Right renal cortex interstitium (tissue), 3 donors: ENCODE measurements around the gene MRPL17. TPM values are rescaled to one million over a fixed set of nuclear protein-coding genes. Genes with fewer than 3 reads are reported as not detected.
"Not testable (repeated sequence)": the region's sequence is repeated elsewhere in the genome, so short reads cannot be mapped to it uniquely, and the experiment has no call there.

Source experiments
- DNase-seq, 3 donors: peaks; one replicate each; pipeline ENCODE4 v3.0.0-alpha.2; 2013; ENCODE audit warnings: low read depth in 3 of 3, low spot score in 2 of 3
- polyA plus RNA-seq, 3 donors: library from polyadenylated mRNA; unstranded; fragments of 120-200 nt; gene quantifications; one replicate each; pipeline ENCODE4 v1.2.1, GENCODE V29; 2013; ENCODE audit not compliant: insufficient read length in 3 of 3

Gene MRPL17
- 10 to 100 TPM; 68.3 to 81.6 (median 68.3) TPM for polyA plus RNA-seq

DNA sequence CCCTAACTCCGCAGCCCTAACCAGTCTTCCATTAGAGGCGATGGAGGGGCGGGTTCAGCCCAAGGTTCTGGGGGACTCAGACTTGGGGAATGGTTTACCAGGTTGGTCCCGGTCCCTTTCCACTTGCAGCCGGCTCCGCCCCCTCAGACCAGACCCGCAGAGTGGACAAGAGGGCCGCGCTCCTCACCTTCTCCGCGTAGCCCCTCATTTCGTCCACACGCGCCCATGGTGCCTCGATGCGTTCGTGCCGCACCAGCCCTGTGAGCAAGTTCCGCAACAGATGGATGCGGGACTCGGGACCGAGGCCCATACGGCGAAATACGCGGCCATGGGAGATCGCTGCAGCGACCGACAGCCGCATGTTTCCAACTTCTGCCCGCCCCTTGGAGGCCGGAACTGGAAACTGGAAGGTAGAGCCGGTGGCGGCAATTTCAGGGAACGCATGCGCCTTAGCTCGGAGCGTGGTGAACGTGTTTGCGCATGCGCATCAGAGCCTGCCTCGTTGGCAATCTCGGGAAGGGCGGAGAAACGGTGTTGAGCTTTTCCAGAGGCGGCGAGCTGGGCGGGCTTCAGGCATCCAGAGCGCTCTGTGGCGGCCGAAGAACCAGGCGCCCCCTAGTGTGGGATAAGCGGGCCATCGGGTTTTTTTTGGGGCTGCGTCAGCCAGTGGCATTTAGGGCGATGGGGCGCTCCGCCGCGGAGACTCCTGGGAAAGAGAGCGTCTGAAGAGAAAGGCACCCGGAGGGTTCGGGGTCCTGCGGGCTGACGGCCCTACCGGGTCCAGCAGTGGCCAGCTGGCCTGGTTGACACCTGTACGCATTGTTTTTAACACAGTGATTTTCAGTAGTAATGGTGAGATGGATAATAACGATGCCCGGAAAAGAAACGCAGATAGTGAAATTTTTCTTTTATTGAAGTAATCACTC is at the start of gene MRPL17:
Gene MRPL17 (minus strand): TSS at position 405 of the 926 bp plus-strand sequence. CDS start 44 bp downstream, at position 361.
- DNase-seq, result peak; percentile 98 to 99 (median 99)

DNA sequence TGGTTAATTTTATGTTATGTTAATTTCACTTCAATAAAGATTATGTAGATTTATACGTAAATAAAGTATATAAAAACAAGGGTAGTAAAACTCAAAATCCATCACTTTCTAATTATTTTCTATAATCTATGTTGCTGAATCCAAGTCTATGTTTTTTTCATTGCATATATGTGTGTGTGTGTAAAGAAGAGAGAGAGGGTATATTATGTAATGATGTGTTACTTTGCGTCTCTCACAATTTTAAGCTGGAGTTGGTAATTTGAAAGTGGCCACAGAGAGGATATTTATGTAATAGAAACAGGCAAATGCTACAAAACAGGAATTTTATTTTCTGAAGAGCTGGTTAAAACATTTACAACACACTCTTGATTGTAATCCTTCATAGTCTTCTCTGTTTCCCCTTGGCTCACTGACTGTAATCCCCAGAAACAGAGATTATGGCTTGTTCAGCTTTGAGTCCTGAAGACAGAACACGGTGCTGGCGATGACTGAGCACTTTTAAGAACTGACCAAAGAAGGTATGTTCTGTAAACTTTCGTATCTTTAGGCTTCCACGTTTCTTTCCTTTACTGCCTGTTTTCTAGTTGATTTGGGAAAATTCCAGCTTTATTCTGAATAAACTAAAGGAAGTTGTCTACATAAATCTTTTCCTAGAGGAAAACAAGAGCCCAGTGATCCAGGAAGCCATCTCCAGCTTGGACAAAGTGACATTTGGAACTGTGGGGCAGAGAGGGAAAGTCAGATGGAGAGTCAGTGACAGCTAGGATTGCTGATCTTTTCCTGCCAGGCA is 45.0 kb upstream of the MRPL17 start:
- DNase-seq, result no peak

DNA sequence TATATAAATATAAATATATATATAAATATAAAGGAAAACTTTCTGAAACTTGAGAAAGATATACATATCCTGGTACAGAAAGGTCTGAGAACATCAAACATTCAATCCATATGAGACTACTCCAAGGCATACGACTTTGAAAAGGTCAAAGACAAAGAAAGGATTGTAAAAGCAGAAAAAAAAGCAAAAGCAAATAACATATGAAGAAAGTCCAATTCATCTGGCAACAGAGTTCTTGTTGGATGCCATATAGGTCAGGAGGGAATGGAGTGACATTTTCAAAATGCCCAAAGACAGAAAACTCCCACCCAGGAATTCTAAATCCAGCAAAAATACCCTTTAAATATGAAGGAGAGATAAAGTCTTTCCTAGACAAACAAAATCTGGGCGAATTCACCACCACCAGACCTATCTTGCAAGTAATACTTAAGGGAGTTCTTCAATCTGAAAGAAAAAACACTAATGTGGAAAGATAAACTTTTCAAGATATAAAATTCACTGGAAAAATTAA is 42.3 kb upstream of the MRPL17 start:
- no peak for DNase-seq

DNA sequence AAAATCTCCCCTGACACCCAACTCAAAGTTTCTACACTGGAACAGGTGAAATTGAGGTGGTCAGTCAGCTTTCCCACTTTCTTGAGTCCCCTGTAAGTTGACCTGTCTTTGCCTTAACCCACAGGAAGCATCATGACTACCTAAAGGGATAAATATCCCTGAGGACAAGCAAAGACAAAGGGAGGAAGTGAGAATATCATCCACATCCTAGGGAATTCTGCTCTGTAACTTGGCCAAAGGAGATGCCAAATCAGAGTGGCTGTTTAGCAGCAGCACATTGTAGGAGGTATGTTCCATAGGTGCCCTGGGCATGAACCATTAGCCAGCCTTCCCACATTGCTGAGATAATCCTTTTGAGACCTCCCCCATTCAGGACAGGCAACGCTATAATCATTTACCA is 40.9 kb upstream of the MRPL17 start:
- no peak for DNase-seq

DNA sequence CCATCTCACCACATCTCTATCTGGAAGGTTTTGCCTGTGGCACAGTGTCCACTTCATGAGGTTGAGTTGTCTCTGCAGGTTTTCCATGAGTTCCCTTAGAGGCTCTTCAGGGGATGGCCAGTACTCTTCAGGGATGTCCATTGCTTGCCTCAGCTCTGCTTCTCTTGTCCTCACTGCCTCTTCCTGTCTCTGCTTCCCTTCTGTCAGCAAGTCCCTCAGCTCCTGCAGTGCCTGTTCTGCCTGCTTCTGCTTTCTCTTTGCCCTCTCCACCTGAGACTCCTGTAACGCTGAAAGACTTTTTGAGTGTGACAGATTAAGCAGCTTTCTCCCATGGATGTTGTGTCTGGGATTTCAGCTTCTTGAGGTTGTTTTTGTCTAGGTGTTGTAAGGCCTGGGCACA is 38.2 kb upstream of the MRPL17 start:
- no peak for DNase-seq

DNA sequence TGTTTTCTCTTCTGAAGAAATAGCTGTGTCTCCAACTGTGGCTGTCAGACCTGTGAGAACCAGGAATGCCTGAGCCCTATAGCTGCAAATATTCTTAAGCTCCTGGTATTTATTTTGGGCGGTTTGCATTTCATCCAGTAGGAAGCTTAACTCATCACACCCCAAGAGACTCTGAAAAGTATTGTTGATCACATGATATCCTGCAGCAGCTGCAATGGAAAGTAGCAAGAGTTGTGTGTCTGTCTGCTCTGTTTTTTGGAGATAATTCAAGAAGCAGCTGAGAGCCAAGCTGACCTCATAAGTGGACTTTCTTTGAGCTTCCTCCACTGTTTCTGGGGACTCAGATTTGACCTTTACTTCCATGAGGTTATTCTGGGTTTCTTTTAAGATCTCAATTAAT is 36.4 kb upstream of the MRPL17 start:
- DNase-seq, result no peak

DNA sequence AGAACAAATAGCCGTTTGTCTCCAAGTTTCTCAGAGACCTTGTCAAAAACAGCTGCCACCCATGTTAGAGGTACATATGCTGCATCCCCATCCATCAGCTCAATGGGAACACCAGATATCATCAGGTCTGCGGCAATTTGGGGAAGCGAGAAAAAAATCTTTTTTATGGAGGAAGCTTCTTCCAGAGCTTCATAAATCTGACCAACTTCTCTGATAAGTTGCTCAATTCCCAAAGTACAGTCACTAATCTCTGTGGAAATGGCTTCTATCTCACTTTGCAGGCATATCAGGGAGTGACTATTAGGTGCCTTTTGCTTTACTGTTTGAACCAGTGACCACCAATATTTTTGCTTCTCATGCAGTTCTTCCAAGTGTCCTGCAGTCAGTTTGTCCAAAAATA is 34.3 kb upstream of the MRPL17 start:
- DNase-seq, result no peak

DNA sequence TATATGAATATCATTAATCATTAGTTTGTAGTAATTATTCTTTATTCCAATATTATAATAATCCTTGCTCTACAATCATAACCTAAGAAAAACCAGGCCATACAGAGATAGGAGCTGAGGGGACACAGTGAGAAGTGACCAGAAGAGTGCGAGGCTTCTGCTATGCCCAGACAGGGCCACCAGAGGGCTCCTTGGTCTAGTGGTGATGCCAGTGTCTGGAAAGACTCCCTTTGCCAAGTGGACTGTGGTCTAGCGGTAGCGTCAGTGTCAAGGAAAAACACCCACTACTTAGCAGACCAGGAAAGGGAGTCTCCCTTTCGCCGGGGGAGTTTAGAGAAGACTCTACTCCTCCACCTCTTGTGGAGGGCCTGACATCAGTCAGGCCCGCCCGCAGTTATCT is 28.4 kb upstream of the MRPL17 start:
- DNase-seq, result not testable (repeated sequence)

DNA sequence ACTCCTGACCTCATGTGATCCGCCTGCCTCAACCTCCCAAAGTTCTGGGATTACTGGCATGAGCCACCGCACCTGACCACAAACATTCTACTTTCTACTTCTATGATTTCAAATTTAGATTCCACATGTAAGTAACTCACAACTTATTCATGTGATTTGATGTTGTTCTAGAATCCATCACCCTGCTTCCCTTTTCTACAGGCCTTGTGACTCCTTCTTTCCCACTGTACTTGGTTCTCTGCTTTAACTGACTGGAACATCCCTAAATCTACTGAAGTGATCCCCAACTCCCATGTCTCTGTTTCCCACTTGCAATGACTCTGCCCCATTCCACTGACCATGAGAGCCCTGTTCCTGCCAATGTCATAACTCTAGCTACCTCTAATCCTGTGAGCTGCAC is 25.7 kb upstream of the MRPL17 start:
- DNase-seq, result no peak

DNA sequence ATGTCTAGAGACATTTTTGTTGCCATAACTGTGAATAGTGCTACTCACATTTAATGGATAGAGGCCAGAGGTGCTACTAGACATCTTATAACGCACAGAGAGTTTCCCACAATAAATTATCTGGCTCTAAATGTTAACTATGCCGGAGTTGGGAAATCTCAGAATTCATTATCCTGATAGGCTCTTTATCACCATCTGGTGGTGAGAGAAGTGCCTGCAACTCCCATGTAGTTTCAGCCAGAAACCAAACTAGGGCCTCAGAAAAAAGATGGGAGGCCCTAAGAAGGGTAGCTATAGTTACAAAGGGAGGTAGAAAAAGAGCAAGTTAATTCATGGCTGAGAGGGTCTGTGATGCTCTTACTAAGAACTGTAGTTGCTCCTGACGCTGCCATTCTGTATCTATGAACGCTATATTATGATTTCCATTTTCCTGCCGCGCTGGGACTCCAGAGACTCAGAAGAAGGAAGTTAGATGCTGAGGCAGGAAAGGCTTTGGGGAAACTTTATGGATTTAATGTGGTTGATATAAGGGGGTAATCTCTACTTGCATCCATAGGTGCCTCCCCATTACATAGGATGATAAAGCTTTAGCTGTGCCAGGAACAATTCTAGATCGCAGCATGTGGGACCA is 22.9 kb upstream of the MRPL17 start:
- DNase-seq, result peak in 1 of 3 donors; percentile 54

DNA sequence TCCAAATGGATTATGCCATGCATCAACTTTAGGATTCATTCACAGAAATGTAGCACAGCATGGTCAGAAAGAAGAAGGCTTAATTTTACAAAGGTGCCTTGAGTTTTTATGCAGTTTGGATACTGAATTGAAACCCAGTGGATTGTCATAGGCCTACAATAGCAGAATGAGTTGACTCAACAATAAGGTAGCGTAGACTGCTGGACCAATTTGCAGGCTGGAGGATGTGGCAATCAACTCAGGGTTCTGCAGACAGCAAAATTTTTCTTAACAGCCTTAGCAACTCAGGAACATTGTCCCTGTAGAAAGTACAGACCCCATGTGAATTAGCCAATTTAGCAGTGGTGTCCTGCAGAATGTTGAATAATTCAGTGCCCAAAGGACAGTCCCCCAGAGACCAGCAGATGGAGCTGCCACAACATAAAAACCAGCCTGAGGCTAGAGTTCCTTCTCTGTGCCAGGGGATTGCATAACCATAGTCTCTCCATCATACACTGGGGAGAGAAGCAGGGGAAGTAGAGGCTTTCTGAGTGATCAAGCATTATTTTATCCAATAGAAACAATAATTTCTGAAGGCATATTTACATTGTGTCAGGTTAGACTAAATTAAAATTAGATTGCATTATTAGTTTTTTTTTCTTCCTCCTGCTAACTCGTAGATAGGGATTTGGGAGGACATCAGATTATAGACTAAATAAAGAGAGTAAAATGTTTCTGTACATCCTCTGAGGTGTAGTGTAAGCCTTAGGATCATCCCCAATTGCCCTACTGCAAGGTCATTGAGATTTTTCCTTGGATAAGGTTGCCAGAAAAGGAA is 20.3 kb upstream of the MRPL17 start:
- no peak for DNase-seq

DNA sequence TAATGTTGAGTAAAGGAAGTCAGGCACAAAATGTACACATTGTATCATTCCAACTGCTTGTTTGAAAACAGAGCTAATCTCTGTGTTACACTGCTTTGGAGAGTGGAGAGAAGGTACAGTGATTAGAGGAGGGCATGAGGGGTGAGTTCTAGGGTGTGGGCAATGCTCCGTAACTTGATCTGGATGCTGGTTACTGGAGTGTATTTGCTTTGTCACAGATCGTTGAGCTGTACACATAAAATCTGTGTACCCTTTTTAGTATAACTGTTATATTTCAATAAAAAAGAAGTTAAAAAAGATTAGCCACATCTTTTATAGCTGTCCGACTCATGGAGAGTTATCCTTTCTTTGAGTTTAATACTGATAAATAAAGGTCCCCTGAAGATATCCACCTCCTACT is 18.8 kb upstream of the MRPL17 start:
- not testable (repeated sequence) for DNase-seq

DNA sequence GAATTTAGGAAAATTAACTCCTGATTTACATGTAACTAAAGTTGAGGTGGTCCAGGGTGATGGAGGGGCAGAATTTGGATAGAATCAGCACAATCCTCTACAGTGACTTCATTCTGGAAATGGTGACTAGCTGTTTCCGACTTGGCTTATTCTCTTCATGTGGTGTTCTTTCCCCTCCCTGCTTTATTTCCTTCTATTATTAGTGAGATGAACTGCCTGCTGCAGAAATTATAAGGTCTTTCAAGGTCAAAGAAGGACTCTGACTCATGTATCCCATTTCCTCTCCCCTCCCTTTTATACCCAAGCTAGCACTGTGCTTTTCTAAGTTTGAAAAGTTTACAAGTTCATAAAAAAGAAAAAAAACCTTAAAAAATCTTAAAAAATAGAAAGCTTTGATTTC is 12.2 kb upstream of the MRPL17 start:
- no peak for DNase-seq

DNA sequence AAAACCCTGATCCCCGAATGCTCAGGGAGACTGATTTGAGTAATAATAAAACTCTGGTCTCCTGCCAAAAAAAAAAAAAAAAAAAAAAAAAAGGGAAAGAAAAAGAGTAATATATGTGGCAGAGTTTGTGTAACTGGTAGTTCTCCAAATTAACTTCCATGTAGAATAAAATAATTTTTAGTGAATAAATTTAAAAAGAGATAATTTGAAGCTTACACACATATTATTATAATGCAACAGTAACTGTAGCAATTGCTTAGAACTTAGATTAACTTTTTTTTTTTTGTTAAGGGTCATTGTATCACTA is 11.0 kb upstream of the MRPL17 start:
- no peak for DNase-seq

DNA sequence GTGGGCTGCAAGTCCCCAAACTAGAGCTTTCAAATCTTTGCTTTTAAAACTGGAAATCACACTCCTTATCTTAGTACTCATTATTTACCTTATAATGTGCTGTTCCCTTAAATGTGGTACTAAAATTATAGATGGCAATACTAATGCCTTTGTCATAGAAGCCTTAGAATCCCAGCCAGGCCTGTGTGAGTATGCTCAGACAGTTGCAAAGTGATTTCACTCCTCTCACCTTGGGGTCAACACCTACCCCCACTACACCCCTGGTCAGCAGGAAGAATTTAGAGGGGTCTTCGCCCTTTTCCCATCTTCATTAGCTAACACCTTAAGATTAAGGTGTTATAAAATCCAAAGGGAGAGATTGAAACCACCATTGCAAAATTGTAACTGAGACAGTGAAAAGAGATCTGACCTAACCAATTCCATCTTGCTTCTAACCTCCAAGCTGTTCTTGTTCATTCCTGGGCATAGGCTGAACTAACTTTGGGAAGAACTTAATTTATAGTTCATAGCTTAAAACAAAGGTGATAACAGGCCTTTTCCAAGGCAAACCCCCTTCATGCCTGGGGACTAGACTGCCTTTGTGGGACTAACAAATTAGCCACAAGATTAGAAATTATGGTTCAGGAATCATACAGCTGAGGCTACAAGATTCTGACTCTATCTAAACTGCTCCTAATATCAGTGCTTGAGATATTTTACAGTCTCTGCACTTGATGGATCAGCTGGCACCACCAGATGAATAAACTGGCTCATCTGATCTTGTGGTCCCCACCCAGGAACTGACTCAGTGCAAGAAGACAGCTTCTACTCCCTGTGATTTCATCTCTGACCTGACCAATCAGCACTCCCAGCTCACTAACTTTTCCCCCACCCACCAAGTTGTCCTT is 10.4 kb upstream of the MRPL17 start:
- DNase-seq, result no peak

DNA sequence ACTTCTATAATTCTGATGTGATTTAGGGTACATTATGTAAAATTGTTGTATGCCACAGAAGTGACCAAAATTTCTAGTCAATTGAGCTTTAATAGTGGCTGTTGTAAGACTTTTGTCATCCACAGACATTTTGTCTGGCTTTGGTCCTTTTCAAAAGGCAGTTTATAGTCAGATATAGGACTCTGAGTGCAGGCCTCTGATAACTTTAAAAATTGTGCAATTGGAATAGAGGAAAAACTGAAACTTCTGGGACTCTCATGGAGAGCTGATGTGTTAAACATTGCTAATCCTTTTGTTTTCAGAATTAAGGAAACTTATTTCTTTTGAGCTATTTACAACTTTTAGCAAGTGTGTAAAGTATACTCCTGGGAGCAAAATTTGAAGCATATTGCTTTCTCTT is 9.0 kb upstream of the MRPL17 start:
- DNase-seq, result no peak

DNA sequence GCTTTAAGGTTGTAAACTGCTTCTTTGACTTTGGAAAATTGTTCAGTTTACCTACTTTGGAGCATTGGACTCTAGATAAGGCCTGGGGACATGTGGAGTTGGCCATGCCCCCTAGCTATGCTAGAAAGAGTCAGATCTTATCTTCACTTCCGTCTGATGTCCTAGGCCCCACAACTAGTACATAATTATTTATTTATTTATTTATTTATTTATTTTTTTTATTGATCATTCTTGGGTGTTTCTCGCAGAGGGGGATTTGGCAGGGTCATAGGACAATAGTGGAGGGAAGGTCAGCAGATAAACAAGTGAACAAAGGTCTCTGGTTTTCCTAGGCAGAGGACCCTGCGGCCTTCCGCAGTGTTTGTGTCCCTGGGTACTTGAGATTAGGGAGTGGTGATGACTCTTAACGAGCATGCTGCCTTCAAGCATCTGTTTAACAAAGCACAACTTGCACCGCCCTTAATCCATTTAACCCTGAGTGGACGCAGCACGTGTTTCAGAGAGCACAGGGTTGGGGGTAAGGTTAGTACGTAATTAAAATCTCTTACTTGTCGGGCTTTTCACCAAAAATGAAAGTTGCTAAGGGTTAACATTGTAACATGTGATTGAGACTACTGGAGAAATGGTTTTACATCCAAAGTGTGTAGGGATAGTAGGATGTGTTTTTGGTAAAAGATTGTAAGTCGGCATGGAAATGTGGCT is 7.4 kb upstream of the MRPL17 start:
- not testable (repeated sequence) for DNase-seq

DNA sequence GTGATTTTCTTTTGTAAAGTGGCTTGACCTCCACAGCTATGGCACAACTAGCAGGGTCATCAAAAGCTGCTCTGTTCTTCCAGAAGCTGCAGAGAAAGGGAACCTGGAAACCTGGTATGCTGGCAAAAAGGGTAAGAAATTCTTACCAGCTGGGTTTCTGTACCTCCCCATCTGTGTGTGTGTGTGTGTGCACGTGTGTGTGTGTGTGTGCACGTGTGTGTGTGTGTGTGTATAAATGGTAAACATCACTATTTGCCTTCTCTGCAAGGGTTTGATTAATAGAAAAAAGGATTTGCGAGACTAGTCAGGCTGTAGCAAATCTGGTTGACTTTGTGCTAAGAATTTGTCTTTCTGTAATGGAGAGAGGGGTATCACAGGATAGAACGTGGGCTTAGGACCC is 4.7 kb upstream of the MRPL17 start:
- DNase-seq, result no peak

DNA sequence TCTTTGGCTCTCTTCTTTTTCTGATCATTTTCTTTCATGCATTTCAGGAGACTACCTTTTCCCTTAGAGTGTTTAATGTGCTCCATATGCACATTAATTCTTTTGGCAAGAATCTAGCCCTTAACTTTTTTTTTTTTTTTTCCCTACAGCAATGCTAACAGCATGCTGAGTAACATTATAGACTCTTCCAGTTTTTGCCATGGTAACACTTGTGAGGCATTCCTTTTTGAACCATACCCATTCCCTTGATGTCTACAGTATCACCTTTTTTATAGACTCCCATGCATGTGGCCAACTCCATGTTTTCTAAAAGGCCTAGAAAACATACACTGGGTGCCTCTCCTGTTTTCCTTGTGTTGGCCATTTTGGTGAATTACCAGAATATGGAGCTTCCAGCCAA is 2.9 kb upstream of the MRPL17 start:
- no peak for DNase-seq
